Stimulated activated CD4-positive, alpha-beta T cell treated with anti-CD3 and anti-CD28 coated beads, Interleukin-15, amount 100 ng/mL, for 1 hour (primary cell): Measurements from ENCODE around the gene ATP8B4.
"Not testable (repeated sequence)": the region's sequence is repeated elsewhere in the genome, so short reads cannot be mapped to it uniquely, and the experiment has no call there.

Experiments
- DNase-seq, 2 donors: peaks; one replicate each; pipeline ENCODE4 v3.0.0-alpha.2; 2020; ENCODE audit warnings: low read depth in 1 of 2, low spot score in 1 of 2

Gene ATP8B4, protein sequence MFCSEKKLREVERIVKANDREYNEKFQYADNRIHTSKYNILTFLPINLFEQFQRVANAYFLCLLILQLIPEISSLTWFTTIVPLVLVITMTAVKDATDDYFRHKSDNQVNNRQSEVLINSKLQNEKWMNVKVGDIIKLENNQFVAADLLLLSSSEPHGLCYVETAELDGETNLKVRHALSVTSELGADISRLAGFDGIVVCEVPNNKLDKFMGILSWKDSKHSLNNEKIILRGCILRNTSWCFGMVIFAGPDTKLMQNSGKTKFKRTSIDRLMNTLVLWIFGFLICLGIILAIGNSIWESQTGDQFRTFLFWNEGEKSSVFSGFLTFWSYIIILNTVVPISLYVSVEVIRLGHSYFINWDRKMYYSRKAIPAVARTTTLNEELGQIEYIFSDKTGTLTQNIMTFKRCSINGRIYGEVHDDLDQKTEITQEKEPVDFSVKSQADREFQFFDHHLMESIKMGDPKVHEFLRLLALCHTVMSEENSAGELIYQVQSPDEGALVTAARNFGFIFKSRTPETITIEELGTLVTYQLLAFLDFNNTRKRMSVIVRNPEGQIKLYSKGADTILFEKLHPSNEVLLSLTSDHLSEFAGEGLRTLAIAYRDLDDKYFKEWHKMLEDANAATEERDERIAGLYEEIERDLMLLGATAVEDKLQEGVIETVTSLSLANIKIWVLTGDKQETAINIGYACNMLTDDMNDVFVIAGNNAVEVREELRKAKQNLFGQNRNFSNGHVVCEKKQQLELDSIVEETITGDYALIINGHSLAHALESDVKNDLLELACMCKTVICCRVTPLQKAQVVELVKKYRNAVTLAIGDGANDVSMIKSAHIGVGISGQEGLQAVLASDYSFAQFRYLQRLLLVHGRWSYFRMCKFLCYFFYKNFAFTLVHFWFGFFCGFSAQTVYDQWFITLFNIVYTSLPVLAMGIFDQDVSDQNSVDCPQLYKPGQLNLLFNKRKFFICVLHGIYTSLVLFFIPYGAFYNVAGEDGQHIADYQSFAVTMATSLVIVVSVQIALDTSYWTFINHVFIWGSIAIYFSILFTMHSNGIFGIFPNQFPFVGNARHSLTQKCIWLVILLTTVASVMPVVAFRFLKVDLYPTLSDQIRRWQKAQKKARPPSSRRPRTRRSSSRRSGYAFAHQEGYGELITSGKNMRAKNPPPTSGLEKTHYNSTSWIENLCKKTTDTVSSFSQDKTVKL

GRCh38 chr15:50119063-50120040, at the start of gene ATP8B4:
TSS of gene ATP8B4 (minus strand) at chr15:50119233. CDS start at chr15:50106966, 12,267 bp downstream.
- DNase-seq, result no peak

- no peak for DNase-seq
These were observed 49.3 kb upstream of the ATP8B4 start for GRCh38 chr15:50168379-50168778.

- DNase-seq, result no peak
These were observed 48.1 kb upstream of the ATP8B4 start for GRCh38 chr15:50167110-50167509.

- no peak for DNase-seq
These were observed 47.2 kb upstream of the ATP8B4 start for GRCh38 chr15:50166216-50166615.

DNA sequence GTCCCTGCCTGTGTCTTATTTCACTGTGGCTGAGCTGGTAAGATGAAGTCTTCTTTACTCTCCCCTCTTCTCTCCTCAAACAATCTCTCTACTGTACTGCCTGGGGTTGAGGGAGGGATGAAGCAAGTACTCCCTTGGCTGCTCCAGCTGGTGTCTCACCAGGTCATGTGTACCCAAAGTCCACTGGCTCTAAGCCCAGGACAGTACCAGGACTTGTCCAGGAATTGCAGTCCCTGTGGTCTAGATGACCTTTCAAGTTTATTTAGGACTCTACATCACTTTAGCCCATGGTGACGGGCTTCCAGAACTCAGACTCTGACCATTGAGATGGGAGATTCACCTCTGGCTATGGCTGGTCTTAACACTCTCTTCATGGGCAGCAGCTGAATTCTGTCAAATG, 45.4 kb upstream of the ATP8B4 start:
- DNase-seq, result no peak

GRCh38 chr15:50163719-50164410, 44.8 kb upstream of the ATP8B4 start:
- DNase-seq, result no peak

GRCh38 chr15:50162969-50163718, 44.1 kb upstream of the ATP8B4 start:
- no peak for DNase-seq

- not testable (repeated sequence) for DNase-seq
These were observed 39.2 kb upstream of the ATP8B4 start for GRCh38 chr15:50158236-50158635.

DNA sequence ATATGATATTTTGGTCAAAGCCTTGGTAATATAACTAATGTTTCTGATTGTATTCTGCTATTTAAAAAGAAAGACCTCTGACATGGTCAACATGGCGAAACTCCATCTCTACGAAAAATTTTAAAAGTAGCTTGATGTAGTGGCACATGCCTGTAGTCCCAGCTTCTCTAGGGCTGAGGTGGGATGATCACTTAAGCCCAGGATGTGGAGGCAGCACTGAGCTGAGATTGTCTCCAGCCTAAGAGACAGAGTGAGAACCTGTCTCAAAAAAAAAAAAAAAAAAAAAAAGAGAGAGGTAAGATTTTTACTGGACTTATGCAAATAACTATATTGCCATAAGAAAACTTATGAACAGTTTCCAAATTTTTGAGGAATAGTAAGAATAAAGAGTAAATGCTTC, 32.4 kb upstream of the ATP8B4 start:
- no peak for DNase-seq

GRCh38 chr15:50150851-50151250, 31.8 kb upstream of the ATP8B4 start:
- DNase-seq, result no peak

GRCh38 chr15:50150349-50150748, 31.3 kb upstream of the ATP8B4 start:
- DNase-seq, result no peak

- DNase-seq, result no peak
These were observed 30.1 kb upstream of the ATP8B4 start for GRCh38 chr15:50149090-50149489.

- no peak for DNase-seq
These were observed 29.4 kb upstream of the ATP8B4 start for GRCh38 chr15:50148362-50148963.

- DNase-seq, result no peak
These were observed 27.6 kb upstream of the ATP8B4 start for GRCh38 chr15:50146632-50147031.

DNA sequence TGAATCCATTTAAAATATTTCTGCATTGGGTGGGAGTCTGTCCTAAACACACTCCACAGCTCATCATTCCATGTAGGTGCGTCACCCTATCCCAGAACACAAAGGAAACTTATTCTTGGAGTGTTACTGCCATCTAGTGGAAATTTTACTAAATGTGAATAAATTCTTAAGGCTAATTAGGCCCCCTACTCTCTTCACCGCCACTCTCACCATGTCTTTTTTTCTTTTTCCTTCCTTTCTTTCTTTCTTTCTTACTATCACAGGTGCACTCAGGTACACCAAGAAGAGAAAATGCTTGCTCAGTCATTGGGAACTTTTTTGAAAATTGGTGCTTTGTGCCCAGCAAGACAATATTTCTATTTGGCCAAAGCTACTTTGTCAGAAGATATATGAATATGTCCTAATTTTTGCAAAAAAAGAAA, 26.4 kb upstream of the ATP8B4 start:
- DNase-seq, result no peak

- no peak for DNase-seq
These were observed 25.5 kb upstream of the ATP8B4 start for GRCh38 chr15:50144341-50145120.

DNA sequence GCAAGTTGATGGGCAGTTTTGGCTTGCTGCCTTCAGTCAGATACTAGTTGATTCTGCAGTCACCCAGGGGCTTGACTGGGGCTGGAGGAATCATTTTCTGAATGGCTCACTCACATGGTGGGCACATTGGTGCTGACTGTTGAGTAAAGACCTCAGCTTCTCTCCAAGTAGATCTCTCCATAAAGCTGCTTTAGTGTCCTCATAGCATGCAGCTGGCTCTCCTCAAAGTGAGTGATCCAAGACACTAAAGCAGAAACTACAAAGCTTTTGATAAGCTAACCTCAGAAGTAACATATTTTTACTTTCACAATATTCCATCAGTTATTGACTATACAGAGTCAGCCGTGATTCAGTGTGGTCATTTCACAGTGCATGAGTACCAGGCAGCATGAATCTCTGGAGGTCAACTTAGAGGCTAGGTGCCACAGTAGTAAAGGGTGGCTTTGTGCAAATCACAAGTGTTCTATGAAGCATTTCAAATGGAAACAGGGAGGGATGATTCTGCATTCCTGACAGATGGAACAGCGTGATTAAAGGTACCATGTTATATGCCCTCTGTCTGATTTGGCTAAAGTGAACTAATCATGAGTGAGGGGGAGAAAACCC, 24.3 kb upstream of the ATP8B4 start:
- no peak for DNase-seq
